AG08396 (cell line): ENCODE measurements around the gene ADGRL3.
"Not testable (repeated sequence)": the region's sequence is repeated elsewhere in the genome, so short reads cannot be mapped to it uniquely, and the experiment has no call there.

ENCODE experiments used
- DNase-seq: peaks from one replicate; pipeline ENCODE4 v3.0.0; 2012; ENCODE audit warnings: low spot score, mixed read lengths

ADGRL3 gene

GRCh38 chr4:61820136-61820535, 620.0 kb downstream of the ADGRL3 start:
- DNase-seq = no peak

- no peak for DNase-seq
Measured at GRCh38 chr4:61824454-61824853, 624.3 kb downstream of the ADGRL3 start.

- DNase-seq = no peak
Measured at GRCh38 chr4:61827907-61828391, 627.8 kb downstream of the ADGRL3 start.

- no peak for DNase-seq
Measured at GRCh38 chr4:61828960-61829359, 628.8 kb downstream of the ADGRL3 start.

- DNase-seq = no peak
Measured at GRCh38 chr4:61831987-61832386, 631.9 kb downstream of the ADGRL3 start.

- no peak for DNase-seq
Measured at GRCh38 chr4:61837395-61837794, 637.3 kb downstream of the ADGRL3 start.

GRCh38 chr4:61838072-61838471, 637.9 kb downstream of the ADGRL3 start:
- no peak for DNase-seq

- DNase-seq = no peak
Measured at GRCh38 chr4:61841714-61842113, 641.6 kb downstream of the ADGRL3 start.

- DNase-seq = no peak
Measured at GRCh38 chr4:61851126-61851525, 651.0 kb downstream of the ADGRL3 start.

- not testable (repeated sequence) for DNase-seq
Measured at GRCh38 chr4:61852105-61852504, 652.0 kb downstream of the ADGRL3 start.

GRCh38 chr4:61853041-61853440, 652.9 kb downstream of the ADGRL3 start:
- no peak for DNase-seq

- DNase-seq = no peak
Measured at GRCh38 chr4:61860376-61860775, 660.2 kb downstream of the ADGRL3 start.

- DNase-seq = no peak
Measured at GRCh38 chr4:61864286-61864685, 664.2 kb downstream of the ADGRL3 start.

GRCh38 chr4:61866378-61867030, 666.4 kb downstream of the ADGRL3 start:
- no peak for DNase-seq

- no peak for DNase-seq
Measured at GRCh38 chr4:61872983-61873382, 672.9 kb downstream of the ADGRL3 start.

- DNase-seq = no peak
Measured at GRCh38 chr4:61877266-61877665, 677.1 kb downstream of the ADGRL3 start.

- no peak for DNase-seq
Measured at GRCh38 chr4:61877893-61878292, 677.8 kb downstream of the ADGRL3 start.

GRCh38 chr4:61882381-61882780, 682.3 kb downstream of the ADGRL3 start:
- no peak for DNase-seq

GRCh38 chr4:61886131-61886530, 686.0 kb downstream of the ADGRL3 start:
- no peak for DNase-seq

GRCh38 chr4:61889117-61889516, 689.0 kb downstream of the ADGRL3 start:
- DNase-seq = no peak

GRCh38 chr4:61890321-61890720, 690.2 kb downstream of the ADGRL3 start:
- DNase-seq = no peak

GRCh38 chr4:61891953-61892352, 691.8 kb downstream of the ADGRL3 start:
- no peak for DNase-seq

GRCh38 chr4:61896634-61897033, 696.5 kb downstream of the ADGRL3 start:
- DNase-seq = no peak

GRCh38 chr4:61909031-61909430, 708.9 kb downstream of the ADGRL3 start:
- no peak for DNase-seq
